DND-41 (cell line): ENCODE data around the gene BARHL1.

Experiments
- ATAC-seq: fragments of 200-7000 bp; cut with Tn5 transposase; 3 replicates; pipeline ENCODE4 v1.9.1; 2021; ENCODE audit warnings: low read depth; ENCODE audit not compliant: insufficient read depth
- DNase-seq: peaks from one replicate; pipeline ENCODE4 v3.0.0-alpha.2; 2020
- H2AFZ ChIP-seq: 2 replicates; pipeline ENCODE4 v1.6.0; 2012; ENCODE audit warnings: low read depth, low read length
- H3K27ac ChIP-seq: 2 replicates; pipeline ENCODE4 v1.5.1; 2012; ENCODE audit warnings: low read length, inconsistent platforms
- H3K27me3 ChIP-seq: fragments of 200-600 bp; sonication (generic); 2 replicates; pipeline ENCODE4 v1.6.0; 2012; ENCODE audit warnings: low read length, mild to moderate bottlenecking, inconsistent platforms; ENCODE audit not compliant: insufficient read depth, poor library complexity
- H3K36me3 ChIP-seq: 2 replicates; pipeline ENCODE4 v1.5.1; 2012; ENCODE audit warnings: low read length, inconsistent platforms; ENCODE audit not compliant: insufficient read depth
- H3K4me1 ChIP-seq: 2 replicates; pipeline ENCODE4 v1.5.1; 2012; ENCODE audit warnings: mild to moderate bottlenecking, low read length; ENCODE audit not compliant: insufficient read depth
- H3K4me2 ChIP-seq: 2 replicates; pipeline ENCODE4 v1.6.0; 2012; ENCODE audit warnings: mild to moderate bottlenecking, moderate library complexity, low read length, inconsistent platforms; ENCODE audit not compliant: insufficient read depth
- H3K4me3 ChIP-seq, 2 experiments: fragments of 200-600 bp in 1 of 2; shearing (Covaris generic) in 1 of 2; 2 replicates each; pipeline ENCODE4 v1.5.1; 2012 to 2016; ENCODE audit warnings: inconsistent platforms in 2 of 2, low read length in 2 of 2, mild to moderate bottlenecking in 2 of 2, low read depth in 1 of 2, moderate library complexity in 1 of 2
- H3K79me2 ChIP-seq: 2 replicates; pipeline ENCODE4 v1.6.0; 2012; ENCODE audit warnings: low read length, inconsistent platforms; ENCODE audit not compliant: insufficient read depth
- H3K9ac ChIP-seq: 2 replicates; pipeline ENCODE4 v1.6.0; 2012; ENCODE audit warnings: low read depth, mild to moderate bottlenecking, inconsistent platforms, low read length, moderate library complexity
- H3K9me3 ChIP-seq: 2 replicates; pipeline ENCODE4 v1.5.1; 2012; ENCODE audit warnings: low read length, moderate library complexity, mild to moderate bottlenecking, inconsistent platforms; ENCODE audit not compliant: insufficient read depth, severe bottlenecking
- H4K20me1 ChIP-seq: 2 replicates; pipeline ENCODE4 v1.6.0; 2012; ENCODE audit warnings: low read length; ENCODE audit not compliant: insufficient read depth
- CTCF ChIP-seq: IDR thresholded peaks from 2 replicates; pipeline ENCODE4 v1.5.1; 2012; ENCODE audit warnings: borderline replicate concordance, low read length, moderate library complexity, mild to moderate bottlenecking; ENCODE audit not compliant: poor library complexity, severe bottlenecking; ENCODE audit errors: extremely low read depth
- EZH2 ChIP-seq: IDR thresholded peaks from 3 replicates; pipeline ENCODE4 v1.6.1; 2012; ENCODE audit warnings: borderline replicate concordance, low read depth, mild to moderate bottlenecking, moderate library complexity, low read length, inconsistent platforms; ENCODE audit not compliant: severe bottlenecking

The BARHL1 gene

GRCh38 chr9:132537352-132537751 lies 45.1 kb upstream of the BARHL1 start:
- Histone ChIP-seq H4K20me1 (no peaks in the 10 kb centered on the region; the same call in 1 of the 2 replicates), H3K79me2 (no peaks in the 10 kb centered on the region), H3K4me1 (no peaks in the 10 kb centered on the region), H3K4me3 (no peak overlapping the region), H3K27me3 (no peaks in the 10 kb centered on the region), H3K4me2 (no peak overlapping the region), H3K36me3 (no peaks in the 10 kb centered on the region), H2AFZ (no peak overlapping the region), H3K27ac (no peak overlapping the region), H3K9me3 (no peaks in the 10 kb centered on the region), H3K9ac (no peak overlapping the region)
- DNase-seq: no peak
- TF ChIP-seq EZH2: no peak
- TF ChIP-seq CTCF: no peak
- ATAC-seq: no peak

GRCh38 chr9:132538071-132538470 lies 44.3 kb upstream of the BARHL1 start:
- H3K4me2 ChIP-seq: no peak overlapping the region
- no peaks in the 10 kb centered on the region for H3K27me3 ChIP-seq
- no peak overlapping the region for H3K9ac ChIP-seq
- H3K27ac ChIP-seq: no peak overlapping the region
- no peaks in the 10 kb centered on the region for H3K79me2 ChIP-seq
- no peak overlapping the region for H2AFZ ChIP-seq
- ATAC-seq (no peak), DNase-seq (no peak)
- TF ChIP-seq EZH2 (no peak), CTCF (no peak)
- H3K4me3 ChIP-seq: no peak overlapping the region
- H4K20me1 ChIP-seq: no peaks in the 10 kb centered on the region; the same call in 1 of the 2 replicates
- H3K9me3 ChIP-seq: no peaks in the 10 kb centered on the region
- no peaks in the 10 kb centered on the region for H3K36me3 ChIP-seq
- H3K4me1 ChIP-seq: no peaks in the 10 kb centered on the region

GRCh38 chr9:132539096-132539495 lies 43.3 kb upstream of the BARHL1 start:
- Histone ChIP-seq H3K4me2 (no peak overlapping the region), H3K27ac (no peak overlapping the region), H3K4me3 (no peak overlapping the region), H3K79me2 (no peaks in the 10 kb centered on the region), H3K27me3 (no peaks in the 10 kb centered on the region), H3K4me1 (no peaks in the 10 kb centered on the region), H3K9ac (no peak overlapping the region), H3K36me3 (no peaks in the 10 kb centered on the region), H4K20me1 (no peaks in the 10 kb centered on the region; the same call in 1 of the 2 replicates), H2AFZ (no peak overlapping the region), H3K9me3 (no peaks in the 10 kb centered on the region)
- DNase-seq (no peak), ATAC-seq (no peak)
- TF ChIP-seq CTCF: no peak
- no peak for TF ChIP-seq EZH2

GRCh38 chr9:132541051-132541450 lies 41.4 kb upstream of the BARHL1 start:
- no peaks in the 10 kb centered on the region for H3K27me3 ChIP-seq
- no peak overlapping the region for H3K4me2 ChIP-seq
- H3K9ac ChIP-seq: no peak overlapping the region
- H3K36me3 ChIP-seq: no peaks in the 10 kb centered on the region
- H2AFZ ChIP-seq: no peak overlapping the region
- DNase-seq (no peak), ATAC-seq (no peak)
- TF ChIP-seq EZH2 (no peak), CTCF (no peak)
- no peaks in the 10 kb centered on the region; the same call in none of the 2 replicates for H4K20me1 ChIP-seq
- no peaks in the 10 kb centered on the region for H3K4me1 ChIP-seq
- H3K9me3 ChIP-seq: no peaks in the 10 kb centered on the region
- H3K27ac ChIP-seq: no peak overlapping the region
- H3K79me2 ChIP-seq: no peaks in the 10 kb centered on the region
- H3K4me3 ChIP-seq: no peak overlapping the region
